ENCODE data around the gene CCNK.

The CCNK gene

DNA sequence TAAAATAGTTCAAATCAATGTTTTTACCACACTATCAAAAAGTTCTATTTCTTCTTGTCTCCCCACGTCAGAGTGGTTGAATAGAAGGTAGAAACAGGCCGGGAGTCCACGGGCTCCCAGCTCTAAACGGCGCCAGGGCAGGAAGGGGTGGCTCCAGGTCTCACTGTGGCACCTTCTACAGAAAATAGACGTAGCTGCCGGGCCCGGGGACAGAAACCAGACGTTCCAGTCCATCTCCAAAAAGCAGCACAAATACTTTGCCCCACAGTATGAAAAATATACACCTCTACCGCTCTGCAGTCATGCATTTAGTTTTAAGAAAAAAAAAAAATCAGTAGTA lies 30.9 kb downstream of the CCNK start:
- TF ChIP-seq, protein P1, sequence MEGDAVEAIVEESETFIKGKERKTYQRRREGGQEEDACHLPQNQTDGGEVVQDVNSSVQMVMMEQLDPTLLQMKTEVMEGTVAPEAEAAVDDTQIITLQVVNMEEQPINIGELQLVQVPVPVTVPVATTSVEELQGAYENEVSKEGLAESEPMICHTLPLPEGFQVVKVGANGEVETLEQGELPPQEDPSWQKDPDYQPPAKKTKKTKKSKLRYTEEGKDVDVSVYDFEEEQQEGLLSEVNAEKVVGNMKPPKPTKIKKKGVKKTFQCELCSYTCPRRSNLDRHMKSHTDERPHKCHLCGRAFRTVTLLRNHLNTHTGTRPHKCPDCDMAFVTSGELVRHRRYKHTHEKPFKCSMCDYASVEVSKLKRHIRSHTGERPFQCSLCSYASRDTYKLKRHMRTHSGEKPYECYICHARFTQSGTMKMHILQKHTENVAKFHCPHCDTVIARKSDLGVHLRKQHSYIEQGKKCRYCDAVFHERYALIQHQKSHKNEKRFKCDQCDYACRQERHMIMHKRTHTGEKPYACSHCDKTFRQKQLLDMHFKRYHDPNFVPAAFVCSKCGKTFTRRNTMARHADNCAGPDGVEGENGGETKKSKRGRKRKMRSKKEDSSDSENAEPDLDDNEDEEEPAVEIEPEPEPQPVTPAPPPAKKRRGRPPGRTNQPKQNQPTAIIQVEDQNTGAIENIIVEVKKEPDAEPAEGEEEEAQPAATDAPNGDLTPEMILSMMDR (IDR thresholded peaks at IDR 0.05; ENCODE audit: low read depth, low read length): no peak

DNA sequence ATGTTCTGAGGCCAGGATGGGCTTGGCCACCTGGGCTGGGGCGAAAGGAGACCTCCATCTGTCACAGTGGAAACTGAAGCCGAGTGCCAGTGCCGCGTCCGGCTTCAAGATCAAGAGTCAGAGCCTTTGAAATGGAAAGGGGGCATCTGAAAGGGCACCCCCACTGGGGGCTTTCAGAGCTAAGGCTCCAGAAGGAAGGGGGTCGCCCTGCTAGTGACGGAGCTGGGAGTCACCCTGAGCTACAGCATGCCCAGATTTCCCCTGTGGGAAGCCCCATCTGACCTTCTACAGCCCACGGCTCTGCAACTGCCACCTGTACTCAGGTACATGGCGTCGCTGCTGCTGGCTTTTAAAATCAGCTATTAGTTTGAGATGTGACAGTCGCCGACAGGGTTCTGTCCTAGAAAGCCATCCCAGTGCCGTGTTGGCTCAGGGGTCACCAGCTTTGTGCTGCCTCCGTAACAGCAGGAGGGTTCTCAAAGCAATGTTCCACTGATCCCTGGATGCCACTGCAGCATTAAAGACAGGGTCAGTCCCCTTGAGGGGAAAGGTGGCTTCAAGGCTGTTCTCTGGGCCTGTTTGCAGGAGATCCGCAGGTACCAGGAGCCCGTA lies 31.5 kb downstream of the CCNK start:
- TF ChIP-seq, protein P1 (IDR thresholded peaks at IDR 0.05; ENCODE audit: low read depth, low read length): no peak
- no peak overlapping the region for H3K4me3 ChIP-seq (ENCODE audit: low read depth, low read length)

More for the DNA sequence above, 30.9 kb downstream of the CCNK start:
- H3K4me3 ChIP-seq (ENCODE audit: low read depth, low read length): no peak overlapping the region

DNA sequence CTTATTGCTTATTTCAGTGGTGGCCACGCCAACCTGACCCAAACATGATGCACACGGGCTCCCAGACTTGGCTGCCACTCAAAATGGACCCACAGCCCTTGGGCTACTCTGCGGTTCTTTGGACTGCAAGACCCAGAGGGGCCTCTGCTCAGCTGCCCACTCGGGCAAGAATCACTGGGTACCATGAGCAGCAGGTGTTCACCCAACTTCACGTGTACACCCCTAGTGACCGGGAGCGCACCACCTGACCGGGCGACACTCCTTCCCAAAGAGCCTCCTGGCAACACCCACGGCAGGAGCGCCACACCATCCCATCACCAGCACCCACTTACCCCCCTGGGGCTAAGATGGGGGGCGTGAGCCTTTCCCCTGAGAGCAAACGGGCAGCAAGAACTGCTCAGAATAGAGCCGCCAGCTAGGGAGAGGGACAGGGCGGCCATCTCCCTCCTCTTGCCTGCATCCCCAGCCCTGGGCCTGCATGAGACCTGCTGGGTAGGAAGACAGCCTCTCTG lies 32.0 kb downstream of the CCNK start:
- H3K4me3 ChIP-seq (ENCODE audit: low read depth, low read length): no peak overlapping the region
- TF ChIP-seq, protein P1 (IDR thresholded peaks at IDR 0.05; ENCODE audit: low read depth, low read length): no peak

DNA sequence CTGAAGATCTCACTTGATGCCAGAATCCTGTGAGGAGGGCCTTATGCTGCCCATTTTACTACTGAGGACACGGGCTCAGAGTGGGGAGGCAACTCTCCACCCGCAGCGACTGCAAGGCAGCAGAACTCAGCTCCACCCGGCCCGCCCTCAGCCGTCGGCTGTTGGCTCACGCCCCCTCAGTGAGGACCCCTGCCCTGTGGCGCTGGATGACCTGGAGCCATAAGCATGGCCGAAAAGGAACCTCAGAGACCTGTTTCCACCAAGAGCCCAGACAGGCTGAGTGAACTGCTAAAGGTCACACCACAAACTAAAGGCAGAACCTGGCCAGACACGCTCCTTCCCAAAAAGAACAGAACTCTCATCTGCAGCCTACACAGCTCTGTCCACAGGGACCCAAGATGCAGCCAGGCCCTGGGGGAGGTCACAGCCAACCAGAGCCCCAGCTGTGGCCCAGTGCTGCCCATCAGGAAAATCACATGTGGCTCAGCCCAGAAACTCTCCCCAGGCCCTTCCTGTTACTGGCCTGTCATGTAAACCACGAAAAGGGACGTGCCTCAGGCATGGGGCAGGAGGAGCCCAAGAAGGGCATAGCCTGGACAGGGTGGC lies 32.8 kb downstream of the CCNK start:
- TF ChIP-seq, protein P1 (IDR thresholded peaks at IDR 0.05; ENCODE audit: low read depth, low read length): no peak

DNA sequence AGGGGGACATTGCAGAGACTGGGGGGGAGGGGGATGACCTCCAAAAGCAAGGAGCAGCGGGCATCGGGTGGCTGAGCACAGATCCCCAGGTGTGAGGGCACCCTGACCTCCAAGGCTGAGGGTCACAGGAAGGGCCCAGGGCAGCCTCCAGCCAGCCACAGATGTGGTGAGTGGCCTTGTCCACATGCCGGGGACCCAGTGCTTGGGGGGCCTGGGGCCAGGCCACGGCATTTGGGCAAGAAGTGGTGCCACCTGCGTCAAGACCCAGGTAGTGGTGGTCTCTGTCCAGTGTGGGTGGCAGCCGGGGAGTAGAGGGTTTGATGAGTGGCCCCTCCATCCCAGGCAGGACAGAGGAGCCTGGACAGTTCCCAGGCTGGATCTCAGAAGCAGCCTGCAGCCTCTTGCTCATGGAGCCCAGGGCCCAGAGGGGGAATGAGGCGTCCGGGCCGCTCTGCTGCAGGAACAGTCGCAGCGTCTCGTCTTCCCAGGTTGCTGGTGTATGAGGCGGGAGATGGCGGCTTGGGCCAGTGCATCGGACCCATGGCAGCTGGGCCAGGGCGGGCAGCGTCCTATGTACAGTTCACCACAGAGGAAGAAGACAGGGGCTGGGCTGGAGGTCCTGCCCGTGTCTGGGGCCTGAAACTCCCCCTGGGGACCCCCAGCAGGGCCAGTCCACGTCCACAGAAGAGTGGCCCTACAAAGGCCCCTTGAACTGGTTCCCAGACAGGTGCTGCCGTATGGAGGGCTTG lies 33.5 kb downstream of the CCNK start:
- no peak overlapping the region for H3K4me3 ChIP-seq (ENCODE audit: low read depth, low read length)
- TF ChIP-seq, protein P1 (IDR thresholded peaks at IDR 0.05; ENCODE audit: low read depth, low read length): no peak

More for the DNA sequence above, 32.8 kb downstream of the CCNK start:
- no peak overlapping the region for H3K4me3 ChIP-seq (ENCODE audit: low read depth, low read length)

DNA sequence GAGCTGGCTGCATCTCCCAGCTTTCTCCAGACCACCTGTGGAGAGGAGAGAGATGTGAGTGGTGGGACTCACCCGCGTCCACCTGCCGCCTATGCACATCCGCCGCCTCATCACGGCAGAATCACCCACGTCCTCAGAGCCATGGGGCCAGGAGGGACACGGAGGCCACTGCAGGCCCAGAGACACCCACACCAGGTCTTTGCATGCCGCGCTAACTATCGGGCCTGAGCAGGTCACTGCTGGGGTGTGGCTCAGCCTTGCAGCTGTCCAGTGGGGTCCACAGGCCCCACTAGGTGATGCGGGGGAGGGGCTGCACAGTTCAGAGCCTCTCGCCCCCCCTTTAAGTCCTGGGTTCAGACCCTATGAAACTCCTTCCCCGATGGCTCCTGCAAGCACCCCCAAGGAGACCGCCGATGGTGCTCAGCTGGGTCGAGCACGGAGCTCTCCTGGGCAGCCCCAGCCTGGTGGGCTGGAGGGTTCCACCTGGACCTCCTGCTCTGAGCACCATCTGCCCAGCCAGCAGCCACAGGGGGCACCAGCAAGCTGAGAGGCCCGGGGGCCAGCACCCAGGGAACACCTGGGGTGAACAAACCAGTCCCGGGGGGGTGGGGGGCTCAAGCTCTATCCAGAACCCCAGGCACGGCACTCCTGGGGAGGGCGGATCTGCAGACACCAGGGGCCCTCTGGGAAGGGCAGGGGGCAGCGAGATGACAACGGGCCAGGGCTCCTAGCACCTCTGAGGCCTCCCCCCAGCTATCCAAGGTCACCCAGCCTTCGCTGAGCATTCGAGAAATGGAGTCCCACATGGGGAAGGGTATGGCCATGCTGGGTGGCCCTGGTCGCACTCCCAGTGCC lies 34.3 kb downstream of the CCNK start:
- TF ChIP-seq, protein P1 (IDR thresholded peaks at IDR 0.05; ENCODE audit: low read depth, low read length): no peak
- H3K4me3 ChIP-seq (ENCODE audit: low read depth, low read length): no peak overlapping the region
